GM21717 (cell line): ENCODE data around the gene IL17RD.
A peak's percentile ranks its signal among the peaks of the same experiment; 100 is the strongest.

Experiments used
- ATAC-seq: cut with Tn5 transposase; IDR thresholded peaks from one replicate; pipeline ENCODE4 v1.9.1; 2021; ENCODE audit warnings: mild to moderate bottlenecking, moderate library complexity; ENCODE audit not compliant: unreplicated experiment

The IL17RD gene

GRCh38 chr3:57164657-57165573, at the start of gene IL17RD:
IL17RD (minus strand) TSS chr3:57165353; CDS start chr3:57165286, 67 bp downstream.
- peak; percentile 50 for ATAC-seq

DNA sequence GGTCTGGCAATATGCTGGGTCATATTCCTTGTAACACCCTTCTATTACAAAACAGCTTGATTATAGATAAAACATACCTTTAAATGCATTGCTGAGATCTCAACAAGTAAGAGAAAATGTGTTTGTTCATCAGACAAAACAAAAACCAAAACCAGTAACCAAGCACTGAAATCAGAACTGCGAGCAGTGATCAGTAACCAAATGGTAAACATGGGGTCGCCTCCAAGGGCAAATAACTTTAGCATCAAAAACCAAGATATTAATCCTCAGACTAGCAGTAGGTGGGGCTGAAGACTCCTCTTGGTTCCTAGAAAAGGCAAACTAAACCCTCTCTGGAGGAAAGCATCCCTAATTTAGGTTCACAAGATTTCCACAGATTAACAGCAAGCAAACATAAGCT, 41.3 kb upstream of the IL17RD start:
- no peak for ATAC-seq

- no peak for ATAC-seq
Observed at GRCh38 chr3:57199895-57200297, 34.7 kb upstream of the IL17RD start, which contains the start of gene HESX1. HESX1 (minus strand) TSS chr3:57199978; CDS start chr3:57199918, 60 bp downstream.

DNA sequence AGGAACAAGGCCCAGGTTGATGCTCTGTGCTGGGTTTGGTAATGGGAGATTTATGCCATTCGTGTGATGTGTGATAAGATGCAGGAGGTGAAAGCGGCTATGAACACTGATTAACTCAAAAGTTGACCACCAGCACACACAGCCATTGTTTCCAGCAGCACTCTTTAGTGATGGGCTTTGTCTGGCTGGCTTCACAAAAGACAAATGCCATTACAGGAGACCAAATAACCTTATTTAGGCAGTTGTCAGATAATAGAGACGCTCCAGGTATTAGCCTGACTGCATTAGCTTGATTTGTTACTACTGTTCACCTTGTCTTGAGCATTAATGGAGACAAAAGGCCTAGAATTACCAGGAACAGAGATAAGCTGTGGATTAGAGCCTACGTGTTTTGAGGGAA, 29.5 kb upstream of the IL17RD start:
- no peak for ATAC-seq

DNA sequence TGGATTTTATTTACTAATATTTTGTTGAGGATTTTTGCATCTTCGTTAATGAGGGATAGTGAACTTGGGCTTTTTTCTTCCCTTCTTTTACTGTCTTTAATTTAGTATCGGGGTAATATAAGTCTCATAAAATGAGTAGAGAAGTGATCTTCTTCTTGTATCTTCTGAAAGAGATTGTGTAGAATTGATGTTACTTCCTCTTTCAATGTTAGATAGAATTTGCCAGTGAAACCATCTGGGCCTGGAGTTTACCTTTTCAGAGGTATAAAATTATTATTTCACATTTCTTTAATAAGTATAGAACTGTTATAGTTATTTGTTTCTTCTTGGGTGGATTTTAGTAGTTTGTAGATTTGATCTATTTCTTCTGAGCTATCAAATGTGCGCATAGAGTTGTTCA, 26.9 kb upstream of the IL17RD start:
- no peak for ATAC-seq

DNA sequence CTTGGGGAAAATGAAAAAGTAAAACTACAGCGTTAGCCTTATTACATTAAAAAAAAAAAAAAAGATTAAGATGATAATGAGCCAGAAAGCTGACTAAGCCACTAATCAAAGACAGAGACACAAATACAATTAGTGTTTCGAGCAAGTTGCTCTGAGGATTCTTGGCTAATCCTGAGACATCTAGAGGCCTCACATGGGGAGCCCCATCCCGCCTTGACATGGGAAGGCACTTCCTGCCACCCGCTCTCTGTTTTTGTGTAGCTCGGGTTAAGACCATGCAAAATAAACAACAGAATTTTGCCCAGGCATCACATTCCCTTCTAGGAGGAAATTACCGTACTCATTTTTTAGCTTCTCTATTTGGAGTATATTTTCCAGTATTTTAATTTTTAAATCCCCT, 19.4 kb upstream of the IL17RD start:
- no peak for ATAC-seq

- ATAC-seq: no peak
Observed at GRCh38 chr3:57179580-57180410, 14.6 kb upstream of the IL17RD start.

DNA sequence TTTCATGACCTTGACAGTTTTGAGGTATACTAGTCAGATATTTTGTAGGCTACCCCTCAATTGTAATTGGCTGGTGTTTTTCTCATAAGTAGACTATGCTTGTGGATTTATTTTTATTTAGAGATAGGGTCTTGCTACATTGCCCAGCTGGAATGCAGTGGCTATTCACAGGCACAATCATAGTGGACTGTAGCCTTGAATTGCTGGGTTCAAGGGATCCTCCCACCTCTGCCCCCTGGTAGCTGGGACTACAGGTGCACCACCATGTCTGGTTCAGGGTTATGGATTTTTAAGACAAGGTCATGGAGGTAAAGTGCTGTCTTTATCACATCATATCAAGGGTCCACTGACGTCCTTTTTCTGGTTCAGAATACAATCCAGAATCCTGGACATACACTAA, 10.9 kb upstream of the IL17RD start:
- ATAC-seq: no peak

- ATAC-seq: no peak
Observed at GRCh38 chr3:57173687-57174086, 8.5 kb upstream of the IL17RD start.

DNA sequence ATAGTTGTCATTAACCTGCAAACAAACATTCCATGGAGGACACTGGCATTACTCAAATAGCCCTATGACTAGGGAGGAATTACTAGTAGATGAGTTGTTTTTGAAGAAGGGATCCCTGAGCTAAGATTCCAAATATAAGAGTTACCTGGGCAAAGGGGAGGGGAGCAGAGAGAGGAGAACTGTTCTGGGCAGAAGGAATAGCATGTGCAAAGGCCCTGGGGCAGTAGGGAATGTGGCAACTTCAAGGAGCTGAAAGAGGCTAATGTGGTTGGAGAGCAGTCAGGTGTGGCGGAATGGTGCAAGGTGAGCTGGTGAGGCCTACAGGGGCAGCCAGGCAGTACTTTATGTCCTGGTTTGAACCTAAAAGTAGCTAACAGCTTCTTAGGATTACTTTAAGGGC, 5.8 kb upstream of the IL17RD start:
- no peak for ATAC-seq

DNA sequence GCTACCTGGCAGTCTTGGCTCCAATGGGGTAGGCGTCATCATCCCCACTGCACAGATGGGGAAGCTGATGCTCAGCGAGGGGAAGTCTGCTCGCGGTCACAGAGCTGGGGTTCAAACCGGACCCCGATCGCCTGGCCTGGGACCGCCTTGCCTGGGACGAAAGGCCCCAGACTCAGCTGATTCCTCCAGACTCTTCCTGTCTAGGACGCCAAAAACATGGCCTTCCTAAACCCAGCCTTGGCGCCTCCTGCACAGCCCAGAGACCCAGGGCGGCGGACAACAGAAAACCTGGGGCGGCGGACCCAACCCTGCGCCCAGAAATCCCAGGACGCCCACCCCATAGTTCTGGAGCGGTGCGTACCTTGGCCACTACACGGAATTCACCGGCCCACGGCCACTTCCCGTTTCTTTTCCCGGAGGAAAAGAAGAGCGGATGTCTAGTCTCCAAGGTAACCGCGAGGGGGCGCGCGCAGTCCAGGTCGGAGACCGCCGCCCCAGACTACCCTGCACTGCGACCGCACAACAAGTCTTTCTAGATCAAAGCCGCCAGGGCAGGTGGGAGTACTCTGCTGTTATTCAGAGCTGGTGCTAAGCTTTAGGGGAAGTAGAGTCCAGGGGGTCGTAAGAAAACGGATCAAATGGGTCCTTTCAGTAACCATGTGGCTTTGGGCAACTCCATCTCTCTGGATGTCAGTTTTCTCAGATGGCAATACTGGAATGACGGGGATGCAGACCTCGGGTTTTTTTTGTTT, 4.9 kb upstream of the IL17RD start:
- ATAC-seq: peak; percentile 63

GRCh38 chr3:57169108-57169507, 4.0 kb upstream of the IL17RD start:
- ATAC-seq: no peak

- no peak for ATAC-seq
Observed at GRCh38 chr3:57168151-57168550, 3.0 kb upstream of the IL17RD start.

DNA sequence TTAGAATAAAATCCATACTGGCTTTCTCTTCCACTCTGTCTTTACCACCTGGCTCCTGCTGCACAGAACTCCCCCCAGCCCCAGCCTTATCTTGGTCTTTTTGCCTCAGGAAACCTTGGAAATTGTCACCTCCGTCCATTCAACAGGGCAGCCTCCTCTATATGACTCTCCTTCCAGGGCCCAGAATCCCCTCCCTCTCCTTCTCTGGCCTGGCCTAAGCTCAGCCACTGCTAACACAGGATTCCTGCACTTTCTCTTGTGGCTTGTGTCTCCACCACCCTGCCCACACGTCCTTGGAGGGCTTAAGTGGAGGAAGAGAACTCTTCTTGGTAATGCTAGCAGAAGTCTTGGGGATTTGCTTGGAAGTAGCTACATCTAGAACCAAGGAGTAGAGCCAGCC, 1.5 kb upstream of the IL17RD start:
- no peak for ATAC-seq

- ATAC-seq: no peak
Observed at GRCh38 chr3:57165641-57166040, 488 bp upstream of the IL17RD start.

GRCh38 chr3:57164217-57164656, 916 bp downstream of the IL17RD start:
- ATAC-seq: no peak

GRCh38 chr3:57163751-57164150, 1.4 kb downstream of the IL17RD start:
- ATAC-seq: no peak

DNA sequence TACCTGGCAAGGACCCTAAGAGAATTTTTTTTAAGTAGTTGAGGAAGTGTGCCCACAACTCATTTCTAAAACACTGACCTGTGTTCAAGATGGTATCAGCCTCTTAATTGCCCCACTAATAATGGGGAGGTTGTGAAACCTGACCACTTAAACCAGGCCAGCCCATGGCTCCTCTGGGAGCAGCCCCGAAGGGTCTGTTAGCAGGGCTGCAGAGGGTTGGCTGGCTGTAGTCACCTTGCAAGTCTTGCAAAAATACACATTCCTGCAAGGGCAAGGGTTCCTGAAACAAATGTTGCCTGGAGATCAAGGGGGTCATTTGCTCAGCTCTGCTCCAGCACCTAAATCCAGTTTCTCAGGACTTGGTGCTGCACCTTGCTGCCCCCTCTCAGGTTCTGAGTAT, 3.2 kb downstream of the IL17RD start:
- no peak for ATAC-seq

GRCh38 chr3:57160765-57161538, 4.2 kb downstream of the IL17RD start:
- ATAC-seq: no peak

DNA sequence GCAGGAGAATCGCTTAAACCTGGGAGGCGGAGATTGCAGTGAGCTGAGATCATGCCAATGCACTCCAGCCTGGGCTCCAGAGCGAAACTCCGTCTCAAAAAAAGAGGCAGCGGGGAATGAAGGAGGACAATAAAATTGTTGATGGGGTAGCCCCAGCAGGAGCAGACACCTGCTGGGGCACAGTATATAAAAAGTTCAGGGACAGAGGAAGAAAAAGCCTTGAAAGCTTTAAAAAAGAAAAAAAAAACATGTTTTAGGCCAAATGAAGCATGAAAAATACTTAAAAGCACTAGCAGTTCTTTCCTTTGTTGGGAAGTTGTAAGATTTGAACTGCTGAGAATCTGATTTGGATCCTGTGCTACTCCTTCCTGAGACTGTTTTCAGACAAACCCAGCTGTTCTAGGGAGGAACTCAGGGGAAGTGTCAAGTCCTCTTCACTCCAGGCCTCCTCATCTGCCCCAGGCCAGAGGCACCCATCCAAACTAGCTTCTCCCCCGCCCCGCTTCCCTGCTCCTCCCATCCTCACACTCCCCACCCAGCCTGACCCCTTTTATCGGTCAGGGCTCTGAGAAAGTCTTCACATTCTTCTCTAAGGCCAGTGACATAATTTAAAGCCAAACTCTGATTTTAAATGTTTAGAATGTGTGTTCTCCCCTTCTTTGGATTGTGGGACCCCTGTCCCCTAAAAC, 4.9 kb downstream of the IL17RD start:
- no peak for ATAC-seq
